HG03575 (cell line): ENCODE data around the gene TENM4.

Source experiments
- ATAC-seq: cut with Tn5 transposase; IDR thresholded peaks from one replicate; pipeline ENCODE4 v1.9.1; 2021; ENCODE audit not compliant: unreplicated experiment, insufficient number of reproducible peaks, low FRiP score; ENCODE audit errors: extremely low read depth

Gene TENM4

DNA sequence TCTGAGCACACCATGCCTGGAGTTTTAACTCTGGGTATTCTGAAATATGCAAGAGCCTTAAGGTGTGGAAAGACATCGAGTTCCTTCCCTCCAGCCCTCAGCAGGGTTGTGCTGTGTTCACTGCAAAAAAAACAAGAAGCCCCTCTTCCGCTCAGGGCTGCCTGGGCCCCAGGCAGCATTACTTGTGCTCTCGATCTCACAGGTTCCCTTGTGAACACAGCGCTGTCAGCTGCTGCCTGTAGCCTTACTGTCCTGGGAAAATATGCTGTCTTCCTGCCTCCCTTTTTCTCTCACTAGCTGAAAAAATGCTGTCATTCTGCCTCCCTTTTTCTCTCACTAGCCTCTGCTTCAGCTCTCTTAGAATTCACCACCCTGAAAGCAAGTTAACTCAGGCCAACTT lies 15.7 kb upstream of the TENM4 start:
- ATAC-seq = no peak

DNA sequence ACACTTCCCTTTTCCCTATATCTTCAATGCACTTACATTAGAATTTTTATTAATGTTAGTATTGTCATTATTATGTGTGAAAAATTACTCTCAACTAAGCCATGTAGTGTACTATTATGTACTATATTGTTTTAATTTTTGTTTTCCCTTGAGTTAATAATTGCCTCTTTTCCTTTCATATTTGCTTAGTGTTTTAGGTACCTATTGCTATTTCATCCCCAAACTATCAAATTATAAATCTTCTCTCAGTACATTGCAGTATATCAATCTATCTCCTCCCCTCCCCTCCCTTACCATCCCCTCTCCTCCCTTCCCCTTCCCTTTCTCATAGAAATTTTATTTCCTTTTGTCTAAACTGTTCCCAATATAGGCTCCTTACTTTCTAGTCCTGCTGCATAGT lies 12.8 kb upstream of the TENM4 start:
- no peak for ATAC-seq

DNA sequence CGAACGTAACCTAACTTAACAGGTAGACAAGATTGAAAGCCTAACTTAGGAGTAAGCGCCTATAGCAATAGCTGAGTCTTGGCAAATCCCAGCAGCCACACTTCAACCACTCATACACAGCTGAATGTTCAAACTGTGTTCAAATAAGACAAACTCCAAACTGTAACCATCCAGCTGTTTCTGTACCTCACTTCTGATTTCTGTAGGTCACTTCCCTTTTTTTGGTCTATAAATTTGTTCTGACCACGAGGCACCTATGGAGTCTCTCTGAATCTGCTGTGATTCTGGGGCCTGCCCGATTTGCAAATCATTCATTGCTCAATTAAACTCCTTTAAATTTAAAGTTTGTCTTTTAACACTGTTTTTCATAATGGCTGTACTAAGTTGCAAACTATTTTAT lies 8.2 kb upstream of the TENM4 start:
- ATAC-seq = no peak

DNA sequence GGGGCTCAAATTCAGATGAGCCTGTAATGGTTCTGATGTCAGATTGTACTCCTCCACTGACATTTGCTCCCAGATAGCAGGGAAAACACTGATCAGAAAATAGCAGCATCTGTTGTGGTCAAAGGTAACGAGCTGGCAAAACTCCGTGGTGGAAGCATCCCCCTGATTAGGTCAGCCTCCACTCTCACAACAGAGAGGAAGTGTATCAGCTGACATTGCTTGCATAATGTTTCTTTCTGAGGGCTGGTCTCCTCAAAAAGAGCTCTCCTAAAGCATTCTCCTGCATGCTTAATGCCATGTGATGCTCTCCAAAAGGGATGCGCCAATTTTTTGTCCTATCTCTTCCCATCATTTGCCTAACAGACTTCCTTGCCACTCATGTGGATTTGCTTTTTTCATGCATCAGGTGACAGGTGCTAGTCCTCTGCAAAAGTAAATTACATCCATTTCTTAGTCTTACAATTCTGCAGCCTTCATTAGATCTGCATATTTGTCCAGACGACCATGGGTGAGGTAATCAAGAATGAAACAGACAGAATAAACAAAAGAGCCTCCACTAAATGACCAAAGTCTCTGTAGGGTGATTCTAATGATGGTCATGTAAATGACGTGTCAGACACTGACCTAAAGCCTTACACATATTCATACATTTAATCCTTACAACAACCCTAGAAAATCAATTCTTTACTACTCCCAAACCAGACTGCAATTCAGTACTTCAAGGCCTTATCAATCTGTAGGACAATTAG lies 6.4 kb upstream of the TENM4 start:
- no peak for ATAC-seq

DNA sequence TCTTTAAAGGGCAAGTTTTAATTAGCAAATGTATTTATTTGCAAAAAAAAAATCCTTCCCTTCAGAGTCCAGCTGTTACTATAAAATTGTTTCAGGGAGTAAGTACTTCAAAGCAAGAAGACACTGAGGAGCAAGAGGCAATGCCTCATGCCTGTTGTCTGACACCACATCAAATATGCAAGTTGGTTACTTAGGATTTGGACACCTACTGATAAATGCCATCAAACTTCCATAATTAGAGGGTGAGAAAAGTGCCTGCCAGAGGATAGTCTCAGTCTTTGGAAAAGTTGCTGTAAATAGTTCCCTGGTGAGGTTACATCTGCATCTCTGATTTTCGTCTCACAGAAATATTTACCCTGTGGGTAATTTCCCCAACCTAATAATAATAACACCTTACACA lies 4.1 kb upstream of the TENM4 start:
- no peak for ATAC-seq

DNA sequence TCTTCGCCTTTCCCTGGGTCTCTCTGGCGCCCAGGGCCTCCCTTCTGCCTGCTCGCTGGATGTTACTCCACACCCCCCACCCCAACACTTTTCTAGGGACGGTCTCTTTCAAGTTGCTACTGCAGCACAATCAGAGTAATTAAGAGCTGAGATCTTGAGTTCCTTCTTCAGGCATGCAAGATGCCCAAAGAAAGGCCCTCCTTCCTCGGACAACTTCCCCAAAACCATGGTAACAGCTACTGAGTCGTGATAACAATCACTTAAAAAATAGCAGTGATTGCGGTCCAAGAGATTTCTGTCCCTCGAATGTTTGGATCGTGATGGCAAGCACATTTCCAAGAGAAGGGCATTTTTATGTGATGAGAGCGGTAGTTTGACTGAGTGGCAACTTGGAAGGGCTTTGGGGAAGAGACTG lies 638 bp upstream of the TENM4 start:
- no peak for ATAC-seq

DNA sequence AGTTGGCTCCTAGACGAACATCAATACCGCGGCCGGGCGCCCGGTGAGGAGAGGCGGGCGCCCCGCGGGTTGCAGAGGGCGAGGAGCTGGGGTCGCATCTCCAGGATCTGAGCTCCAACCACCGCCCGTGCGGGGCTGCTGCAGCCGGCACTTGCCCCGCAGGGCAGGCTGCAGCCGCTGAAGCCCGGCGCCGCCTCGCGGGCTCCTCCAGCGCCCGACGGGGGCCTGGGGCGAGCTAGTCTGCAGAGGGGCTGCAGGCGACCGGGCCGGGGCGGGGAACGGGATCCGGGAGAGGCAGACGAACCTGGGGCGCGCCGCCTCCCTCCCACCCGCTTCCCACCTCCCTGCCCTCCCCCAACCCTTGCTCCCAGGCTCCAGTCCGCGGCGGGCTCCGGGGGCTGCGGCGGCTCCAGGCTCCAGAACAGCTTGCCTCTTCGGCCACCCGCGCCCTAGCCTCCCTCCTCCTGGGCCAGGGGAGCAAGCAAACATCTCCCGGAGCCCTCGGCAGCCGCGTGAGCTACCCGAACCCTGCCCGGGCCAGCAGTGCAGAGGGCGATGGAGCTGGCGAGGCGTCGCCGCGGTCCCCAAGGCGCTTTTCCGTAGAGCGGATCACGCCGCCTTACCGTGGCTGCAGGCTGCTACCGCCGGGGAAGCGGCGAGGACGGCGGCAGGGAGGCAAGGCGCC lies 802 bp downstream of the TENM4 start:
- no peak for ATAC-seq

DNA sequence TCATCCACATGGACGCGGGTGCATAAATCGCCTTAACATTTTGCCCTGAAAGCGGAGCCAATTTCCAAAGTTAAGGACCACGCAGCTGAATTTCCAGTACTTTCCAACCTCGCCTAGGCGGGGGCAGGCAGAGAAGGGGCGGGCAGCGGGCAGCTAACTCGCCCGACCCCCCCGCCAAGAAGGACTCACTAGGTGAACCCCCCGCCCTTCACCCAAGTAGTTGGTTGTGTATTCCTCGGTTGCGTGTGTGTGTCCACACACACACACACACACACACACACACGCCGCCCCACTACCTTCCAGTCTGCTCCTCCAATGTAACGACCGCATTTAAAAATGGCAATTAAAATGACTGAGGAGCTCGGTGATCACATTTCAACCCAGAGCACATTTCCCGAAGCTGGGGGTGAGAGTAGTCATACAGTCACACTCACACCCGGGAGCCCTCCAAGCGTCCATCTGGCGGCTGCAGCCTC lies 1.4 kb downstream of the TENM4 start:
- ATAC-seq = no peak

DNA sequence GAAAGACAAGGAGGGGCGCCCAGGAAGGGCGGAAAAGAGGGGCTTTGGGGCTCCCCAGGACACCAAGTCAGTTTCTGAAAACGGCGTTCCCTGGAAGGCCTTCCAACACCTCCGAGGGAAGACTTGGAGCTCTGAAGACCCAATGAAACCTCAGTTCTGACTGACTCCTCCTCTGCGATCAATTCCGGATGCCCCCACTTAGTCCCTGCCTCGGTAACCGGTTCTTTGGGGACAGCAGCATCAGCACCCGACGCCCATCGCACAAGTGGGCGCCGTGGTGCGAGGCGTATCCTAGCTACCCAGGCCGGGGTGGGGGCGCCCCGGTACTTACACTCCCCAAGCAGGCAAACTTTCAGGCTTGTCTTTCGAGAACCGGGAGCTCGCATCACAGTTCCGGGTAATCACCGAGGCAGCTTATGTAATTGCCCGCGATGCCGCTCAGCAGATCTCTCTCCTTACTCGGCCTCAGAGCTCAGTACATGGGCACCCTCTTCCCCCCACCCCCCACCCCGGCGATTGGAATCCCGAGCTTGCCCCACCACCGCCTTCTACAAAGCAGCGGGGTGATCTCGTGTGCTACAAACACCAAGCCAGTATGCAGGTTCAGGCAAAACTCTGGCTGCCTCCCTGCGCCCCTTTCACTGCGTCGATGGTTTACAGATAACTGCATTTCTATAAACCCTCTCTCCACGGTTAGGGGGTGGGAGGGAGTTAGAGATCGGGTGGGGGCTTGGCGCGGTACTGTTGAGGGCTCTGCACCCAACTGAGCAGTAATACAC lies 2.0 kb downstream of the TENM4 start:
- ATAC-seq = no peak

DNA sequence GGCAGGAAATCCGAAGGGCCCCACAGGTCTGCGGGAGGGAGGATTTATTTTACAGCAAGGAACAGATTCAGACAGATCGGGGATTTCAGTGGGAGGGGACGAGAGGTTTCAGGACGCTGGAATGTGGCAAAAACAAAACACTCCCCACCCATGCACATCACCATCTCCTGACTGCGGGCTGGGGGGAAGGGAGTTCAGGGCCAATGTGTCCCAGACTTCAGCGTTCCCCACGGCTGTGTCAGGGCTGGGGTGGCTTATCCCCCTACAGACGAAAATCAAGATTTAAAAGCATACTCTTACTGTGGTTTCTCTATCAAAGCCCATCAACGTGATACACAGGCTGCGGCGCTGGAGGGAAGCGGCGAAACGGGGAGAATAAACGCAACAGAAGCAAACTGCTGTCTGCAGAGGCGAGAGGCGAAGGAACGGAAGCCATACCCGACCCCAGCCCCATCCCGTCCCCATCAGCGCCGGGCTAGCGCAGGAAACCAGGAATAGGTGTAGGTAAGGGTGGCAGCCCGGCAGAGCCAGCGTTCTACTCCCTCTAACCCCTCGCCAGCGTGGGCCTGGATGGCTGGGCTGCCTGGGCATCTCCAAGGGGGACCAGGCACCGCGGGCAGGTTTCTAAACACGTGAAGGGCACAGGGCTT lies 2.7 kb downstream of the TENM4 start:
- ATAC-seq = no peak

DNA sequence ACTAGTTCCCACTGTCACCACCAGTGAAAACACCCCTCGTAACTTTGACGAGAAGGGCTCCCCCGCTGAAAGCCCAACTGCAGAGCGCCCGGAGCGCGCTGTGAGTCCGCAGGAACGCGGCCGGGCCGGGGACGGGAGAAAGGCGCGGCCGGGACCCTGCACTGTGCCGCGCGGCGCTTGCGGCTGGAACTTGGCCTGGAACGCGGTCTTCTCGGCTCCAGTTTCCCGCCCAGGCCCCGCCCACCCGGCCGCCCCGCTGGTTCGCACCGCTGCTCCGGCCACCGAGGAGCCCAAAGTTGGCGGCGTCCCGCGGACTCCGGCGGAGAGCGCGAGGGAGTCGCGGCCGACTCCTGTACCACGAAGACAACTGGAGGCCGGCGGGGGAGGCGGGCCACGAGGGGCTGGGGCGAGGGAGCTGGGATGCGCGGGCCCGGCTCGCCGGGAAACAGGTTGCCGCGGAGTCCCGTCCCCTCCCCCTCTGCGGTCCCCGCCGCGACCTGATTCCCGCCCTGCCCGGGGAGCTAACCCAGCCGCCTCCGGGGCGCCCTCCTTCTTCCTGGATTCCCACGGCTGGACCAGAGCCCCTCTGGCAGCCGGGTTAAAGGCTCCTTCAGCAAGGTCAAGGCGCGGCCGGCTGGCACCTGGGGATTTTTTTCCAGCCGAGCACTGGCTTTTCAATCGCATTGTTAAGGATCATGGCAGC lies 3.4 kb downstream of the TENM4 start:
- ATAC-seq = no peak

DNA sequence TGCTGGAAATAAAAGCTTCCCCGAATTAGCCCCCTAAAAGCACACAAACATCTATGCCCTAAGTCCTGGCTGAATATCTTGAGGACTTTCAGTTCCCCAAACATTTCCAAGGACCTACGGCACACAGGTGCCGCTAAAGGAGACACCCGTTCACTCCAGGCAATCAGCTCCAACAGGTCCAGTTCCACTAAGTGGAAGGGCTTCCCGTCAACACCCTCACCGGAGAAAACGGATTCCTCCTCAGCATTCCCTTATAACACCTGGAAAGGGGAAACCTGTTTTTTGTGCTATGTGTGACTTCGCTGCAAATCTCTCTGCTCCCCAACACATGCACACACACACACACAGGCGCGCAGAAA lies 3.9 kb downstream of the TENM4 start:
- no peak for ATAC-seq

DNA sequence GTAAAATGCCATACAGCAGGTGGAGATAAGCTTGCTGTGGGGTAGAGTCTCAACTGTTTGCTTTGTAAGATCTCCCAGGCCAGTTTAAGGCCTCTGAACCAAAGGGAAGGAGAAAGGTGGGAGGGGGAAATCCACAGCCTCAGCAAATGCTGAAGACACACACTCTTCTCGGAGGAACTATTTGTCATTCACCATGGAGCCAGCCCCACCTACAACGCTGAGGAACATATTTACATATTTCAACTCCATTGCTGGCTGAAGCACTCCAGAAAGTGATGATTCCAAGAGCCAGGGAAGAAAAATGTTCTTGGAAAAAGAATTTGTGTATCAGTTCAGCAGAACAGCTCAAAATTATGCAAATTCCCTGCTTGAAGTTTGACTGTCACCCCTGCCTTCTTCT lies 6.5 kb downstream of the TENM4 start:
- no peak for ATAC-seq

DNA sequence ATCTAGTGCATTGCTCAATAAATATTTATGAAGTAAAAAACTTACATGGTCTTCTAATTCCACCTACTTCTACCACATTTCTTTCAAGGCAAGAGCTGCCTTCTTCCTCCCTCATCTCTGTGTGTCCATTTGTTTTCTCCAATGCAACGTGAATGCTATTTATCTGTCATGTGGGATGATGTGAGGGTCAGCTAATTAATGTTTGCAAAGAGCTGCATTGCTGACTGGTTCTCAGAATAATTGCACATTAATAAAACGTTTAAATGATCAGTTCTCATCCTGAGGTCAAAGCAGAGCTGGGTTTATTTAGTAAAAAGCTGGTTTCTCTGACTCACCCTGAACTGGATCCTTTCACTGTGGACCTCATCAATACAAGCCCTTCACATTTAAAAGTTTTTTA lies 8.7 kb downstream of the TENM4 start:
- ATAC-seq = no peak

DNA sequence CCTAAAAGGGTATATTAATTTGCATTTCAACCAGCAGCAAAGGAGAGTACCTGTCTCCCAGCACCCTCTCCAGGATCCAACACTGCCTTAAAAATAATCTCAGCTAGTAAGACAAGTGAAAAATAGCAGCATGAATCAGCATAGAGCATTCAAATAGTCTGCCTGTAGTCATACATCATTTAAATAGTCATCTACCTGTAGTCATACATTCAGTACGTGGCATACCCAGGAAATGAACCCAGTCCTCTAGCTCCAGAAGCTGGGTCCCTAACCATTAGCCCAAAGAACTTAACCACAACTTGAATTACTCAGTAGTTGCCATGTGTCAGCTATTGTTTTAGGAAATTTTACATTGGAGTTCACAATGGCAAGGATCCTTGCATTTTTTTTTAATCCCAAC lies 9.3 kb downstream of the TENM4 start:
- ATAC-seq = no peak

DNA sequence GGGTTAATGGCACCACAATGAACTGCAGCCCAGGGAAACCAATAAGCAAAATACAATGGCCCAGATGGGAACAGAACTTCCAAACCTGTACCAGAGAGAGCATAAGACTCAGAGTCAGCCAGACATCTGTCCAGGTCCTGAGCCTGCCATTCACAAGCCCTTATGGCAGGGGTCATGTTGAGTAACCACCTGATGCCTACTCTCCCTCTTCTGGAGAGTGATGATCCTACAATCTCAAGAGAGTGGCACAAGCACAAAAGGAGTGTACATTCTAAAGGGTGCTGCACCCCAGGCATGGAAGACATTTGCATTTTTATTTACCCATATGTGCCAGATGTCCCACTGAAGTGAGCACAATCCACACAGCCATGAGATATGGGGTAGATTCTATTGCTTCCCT lies 10.6 kb downstream of the TENM4 start:
- ATAC-seq = no peak

DNA sequence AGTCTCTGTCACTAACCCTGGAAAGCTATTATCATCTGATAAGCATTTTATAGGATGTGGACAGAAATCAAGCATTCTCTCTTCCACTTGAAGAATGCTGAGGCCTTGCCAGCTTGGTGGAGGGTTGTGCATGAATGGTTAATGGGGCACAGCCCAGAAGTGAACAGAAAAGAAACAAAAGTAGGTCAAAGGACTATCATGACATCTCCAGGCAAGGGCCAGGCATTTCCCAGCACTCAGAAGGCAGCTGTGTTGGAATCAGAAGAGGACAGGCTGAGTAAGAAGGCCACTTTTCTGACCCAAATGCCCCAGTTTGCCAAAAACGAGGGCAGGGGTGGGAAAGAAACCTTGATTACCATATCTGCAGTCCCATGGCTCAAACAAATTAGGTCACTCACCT lies 12.4 kb downstream of the TENM4 start:
- no peak for ATAC-seq

DNA sequence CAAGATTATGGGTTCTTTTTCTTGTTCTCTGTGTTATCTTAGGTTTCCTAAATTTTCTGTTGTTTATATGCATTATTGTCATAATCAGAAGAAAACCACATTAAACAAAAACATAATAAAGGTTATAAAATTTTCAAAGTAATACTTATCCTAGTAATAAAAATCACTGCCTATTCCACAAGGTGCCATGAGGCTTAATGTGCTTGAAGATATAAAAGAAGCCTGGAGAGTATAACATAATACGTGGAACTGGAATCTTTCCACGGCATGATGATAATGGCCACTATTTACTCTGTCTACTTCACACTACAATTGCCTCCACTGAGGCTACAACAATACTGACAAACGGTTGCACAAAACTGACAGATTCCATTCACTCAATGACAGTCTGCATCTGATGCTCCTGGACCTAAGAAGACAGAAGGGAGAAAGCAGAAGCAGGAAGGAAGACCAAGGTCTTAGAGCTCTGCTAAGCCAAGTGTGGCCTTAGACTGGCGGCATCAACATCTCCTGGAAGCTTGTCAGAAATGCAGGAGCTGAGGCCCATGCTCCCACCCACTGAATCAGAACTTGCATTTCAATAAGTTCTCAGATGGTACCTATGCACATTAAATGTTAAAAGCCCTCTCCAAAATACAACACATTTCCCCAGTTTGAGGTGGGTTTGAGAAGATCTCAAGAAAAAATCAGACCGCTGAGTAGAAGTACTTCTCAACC lies 13.1 kb downstream of the TENM4 start:
- ATAC-seq = no peak
